IPS-15b (cell line): ENCODE results near the gene BHLHA9.

Experiments used
- H3K27me3 ChIP-seq: one replicate; pipeline ENCODE4 v1.6.1; 2013; ENCODE audit warnings: low read length; ENCODE audit not compliant: control insufficient read depth, insufficient read depth
- H3K36me3 ChIP-seq: one replicate; pipeline ENCODE4 v1.6.1; 2013; ENCODE audit warnings: low read length; ENCODE audit not compliant: control insufficient read depth, insufficient read depth
- H3K4me1 ChIP-seq: one replicate; pipeline ENCODE4 v1.6.1; 2013; ENCODE audit warnings: mild to moderate bottlenecking, low read length; ENCODE audit not compliant: control insufficient read depth, insufficient read depth
- H3K4me3 ChIP-seq: one replicate; pipeline ENCODE4 v1.5.1; 2013; ENCODE audit warnings: low read depth, low read length
- H3K9ac ChIP-seq: one replicate; pipeline ENCODE4 v1.6.1; 2013; ENCODE audit warnings: low read depth, mild to moderate bottlenecking, low read length
- H3K9me3 ChIP-seq: one replicate; pipeline ENCODE4 v1.6.1; 2013; ENCODE audit warnings: mild to moderate bottlenecking, low read length; ENCODE audit not compliant: control insufficient read depth, insufficient read depth

BHLHA9 gene

DNA sequence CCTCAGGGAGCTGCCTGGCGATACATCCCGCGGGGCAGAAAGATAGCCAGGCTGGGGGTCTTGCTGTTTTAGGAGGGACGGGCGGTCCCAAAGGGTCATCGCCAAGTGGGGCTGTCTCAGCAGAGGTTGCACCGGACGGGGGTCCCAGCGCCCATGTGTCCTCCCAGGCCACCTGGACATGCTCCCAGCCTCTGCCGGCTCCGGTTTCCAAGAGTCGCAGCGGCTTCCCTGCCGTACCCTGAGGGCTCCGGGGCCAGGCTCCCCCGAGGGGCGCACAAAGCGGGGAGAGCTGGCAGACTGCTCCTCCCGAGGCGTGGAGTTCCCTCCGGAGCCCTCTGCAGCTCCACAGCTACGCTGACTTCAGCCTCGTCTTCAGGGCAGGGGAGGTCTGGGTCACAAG lies 10.4 kb downstream of the BHLHA9 start:
- no peaks in the 10 kb centered on the region for H3K9me3 ChIP-seq
- no peak overlapping the region for H3K9ac ChIP-seq
- H3K27me3 ChIP-seq = no peaks in the 10 kb centered on the region
- no peaks in the 10 kb centered on the region for H3K4me1 ChIP-seq
- no peak overlapping the region for H3K4me3 ChIP-seq
- no peaks in the 10 kb centered on the region for H3K36me3 ChIP-seq

DNA sequence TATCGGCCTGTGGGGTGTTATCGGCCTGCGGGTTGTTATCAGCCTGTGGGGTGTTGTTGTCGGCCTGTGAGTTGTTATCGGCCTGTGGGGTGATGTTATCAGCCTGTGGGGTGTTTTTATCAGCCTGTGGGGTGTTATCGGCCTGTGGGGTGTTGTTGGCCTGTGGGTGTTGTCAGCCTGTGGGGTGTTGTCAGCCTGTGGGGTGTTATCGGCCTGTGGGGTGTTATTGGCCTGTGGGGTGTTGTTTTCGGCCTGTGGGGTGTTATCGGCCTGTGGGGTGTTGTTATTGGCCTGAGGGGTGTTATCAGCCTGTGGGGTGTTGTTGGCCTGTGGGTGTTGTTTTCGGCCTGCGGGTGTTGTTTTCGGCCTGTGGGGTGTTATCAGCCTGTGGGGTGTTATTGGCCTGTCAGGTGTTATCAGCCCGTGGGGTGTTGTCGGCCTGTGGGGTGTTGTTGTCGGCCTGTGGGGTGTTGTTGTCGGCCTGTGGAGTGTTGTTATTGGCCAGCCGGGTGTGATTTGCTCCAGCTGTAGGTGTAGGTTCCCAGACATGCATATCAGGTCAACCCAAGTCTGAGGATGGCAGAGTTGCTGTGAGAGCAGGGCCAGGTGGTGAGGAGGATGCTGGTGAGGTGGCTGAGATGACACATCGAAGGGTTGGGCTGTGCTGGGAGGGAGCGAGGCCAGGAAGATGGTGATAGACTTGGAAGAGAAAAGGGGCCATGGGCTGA lies 16.3 kb downstream of the BHLHA9 start:
- Histone ChIP-seq H3K9me3 (no peaks in the 10 kb centered on the region), H3K9ac (no peak overlapping the region), H3K4me3 (no peak overlapping the region), H3K4me1 (no peaks in the 10 kb centered on the region), H3K36me3 (peaks cover 3% of the 10 kb centered on the region), H3K27me3 (no peaks in the 10 kb centered on the region)

DNA sequence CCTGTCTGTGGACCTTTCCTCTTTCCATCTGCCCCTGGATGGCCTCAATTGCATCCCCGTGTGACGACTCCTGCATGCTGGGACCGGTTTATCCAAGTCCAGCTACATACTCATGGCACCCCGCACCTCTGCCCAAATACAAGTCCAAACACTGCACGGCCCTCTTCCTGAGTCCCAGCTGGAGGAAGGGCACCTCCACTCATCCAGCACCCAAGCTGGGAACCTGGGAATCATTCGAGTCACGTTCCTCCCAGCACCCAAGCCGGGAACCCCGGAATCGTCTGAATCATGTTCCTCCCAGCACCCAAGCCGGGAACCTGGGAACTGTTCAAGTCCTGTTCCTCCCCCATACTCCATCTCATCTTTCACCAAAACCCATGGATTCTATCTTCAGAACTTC lies 19.5 kb downstream of the BHLHA9 start:
- no peaks in the 10 kb centered on the region for H3K27me3 ChIP-seq
- no peak overlapping the region for H3K4me3 ChIP-seq
- H3K4me1 ChIP-seq = no peaks in the 10 kb centered on the region
- peaks cover 3% of the 10 kb centered on the region for H3K36me3 ChIP-seq
- no peak overlapping the region for H3K9ac ChIP-seq
- no peaks in the 10 kb centered on the region for H3K9me3 ChIP-seq

DNA sequence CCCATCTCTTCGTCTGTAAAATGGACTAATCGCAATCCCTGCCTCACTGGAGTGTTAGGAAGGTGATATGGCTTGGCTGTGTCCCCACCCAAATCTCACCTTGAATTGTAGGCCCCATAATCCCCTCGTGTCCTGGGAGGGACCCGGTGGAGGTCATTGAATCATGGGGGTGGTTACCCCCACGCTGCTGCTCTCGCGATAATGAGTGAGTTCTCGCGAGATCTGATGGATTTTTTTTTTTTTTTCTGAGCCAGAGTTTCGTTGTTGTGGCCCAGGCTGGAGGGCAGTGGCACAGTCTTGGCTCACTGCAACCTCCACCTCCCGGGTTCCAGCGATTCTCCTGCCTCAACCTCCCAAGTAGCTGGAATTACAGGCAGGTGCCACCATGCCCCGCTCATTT lies 20.4 kb downstream of the BHLHA9 start:
- no peak overlapping the region for H3K4me3 ChIP-seq
- no peaks in the 10 kb centered on the region for H3K4me1 ChIP-seq
- no peaks in the 10 kb centered on the region for H3K27me3 ChIP-seq
- H3K9ac ChIP-seq = no peak overlapping the region
- peaks cover 3% of the 10 kb centered on the region for H3K36me3 ChIP-seq
- H3K9me3 ChIP-seq = no peaks in the 10 kb centered on the region

DNA sequence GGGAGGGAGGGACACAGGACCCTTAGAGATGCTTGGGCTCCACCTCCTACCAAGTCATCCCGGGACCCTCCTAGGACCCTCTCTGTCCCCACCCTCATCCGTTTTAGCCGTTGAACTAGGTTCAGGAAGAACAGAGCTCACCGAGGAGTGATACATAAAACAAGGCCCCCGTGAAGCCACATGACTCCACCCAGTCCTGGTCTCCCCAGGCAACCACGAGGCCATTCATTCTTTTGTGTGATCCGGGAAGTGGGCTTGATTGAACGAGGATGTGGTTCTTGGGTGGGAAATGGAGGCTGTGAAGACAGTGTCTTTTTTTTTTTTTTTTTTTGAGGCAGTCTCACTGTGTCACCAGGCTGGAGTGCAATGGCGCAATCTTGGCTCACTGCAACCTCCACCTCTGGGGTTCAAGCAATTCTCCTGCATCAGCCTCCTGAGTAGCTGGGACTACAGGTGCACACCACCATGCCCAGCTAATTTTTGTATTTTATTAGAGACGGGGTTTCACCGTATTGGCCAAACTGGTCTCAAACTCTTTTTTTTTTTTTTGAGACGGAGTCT lies 24.0 kb downstream of the BHLHA9 start:
- H3K9ac ChIP-seq = no peak overlapping the region
- H3K27me3 ChIP-seq = peaks cover 3% of the 10 kb centered on the region
- peaks cover 3% of the 10 kb centered on the region for H3K4me1 ChIP-seq
- no peak overlapping the region for H3K4me3 ChIP-seq
- H3K9me3 ChIP-seq = no peaks in the 10 kb centered on the region
- H3K36me3 ChIP-seq = peaks cover 3% of the 10 kb centered on the region

DNA sequence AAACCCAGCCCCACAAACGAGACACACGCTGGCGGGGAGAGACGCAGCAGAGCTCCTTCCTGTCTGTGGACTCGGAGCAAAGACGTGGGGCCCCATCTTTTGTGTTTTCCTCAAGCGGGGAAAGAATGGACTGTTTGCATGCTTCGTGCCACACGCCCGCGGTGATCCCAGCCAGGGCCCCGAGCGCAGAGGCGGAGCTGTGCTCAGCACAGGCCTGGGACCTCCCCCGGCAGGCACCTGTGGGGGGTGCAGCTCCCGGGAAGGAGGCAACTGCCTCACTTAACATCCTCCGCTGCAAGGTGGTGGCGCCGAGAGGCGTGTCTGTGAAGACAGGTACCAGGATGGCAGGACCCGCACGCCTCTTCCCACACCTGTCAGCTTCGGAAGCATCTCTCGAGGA lies 28.4 kb downstream of the BHLHA9 start:
- no peak overlapping the region for H3K4me3 ChIP-seq
- peaks cover 3% of the 10 kb centered on the region for H3K27me3 ChIP-seq

DNA sequence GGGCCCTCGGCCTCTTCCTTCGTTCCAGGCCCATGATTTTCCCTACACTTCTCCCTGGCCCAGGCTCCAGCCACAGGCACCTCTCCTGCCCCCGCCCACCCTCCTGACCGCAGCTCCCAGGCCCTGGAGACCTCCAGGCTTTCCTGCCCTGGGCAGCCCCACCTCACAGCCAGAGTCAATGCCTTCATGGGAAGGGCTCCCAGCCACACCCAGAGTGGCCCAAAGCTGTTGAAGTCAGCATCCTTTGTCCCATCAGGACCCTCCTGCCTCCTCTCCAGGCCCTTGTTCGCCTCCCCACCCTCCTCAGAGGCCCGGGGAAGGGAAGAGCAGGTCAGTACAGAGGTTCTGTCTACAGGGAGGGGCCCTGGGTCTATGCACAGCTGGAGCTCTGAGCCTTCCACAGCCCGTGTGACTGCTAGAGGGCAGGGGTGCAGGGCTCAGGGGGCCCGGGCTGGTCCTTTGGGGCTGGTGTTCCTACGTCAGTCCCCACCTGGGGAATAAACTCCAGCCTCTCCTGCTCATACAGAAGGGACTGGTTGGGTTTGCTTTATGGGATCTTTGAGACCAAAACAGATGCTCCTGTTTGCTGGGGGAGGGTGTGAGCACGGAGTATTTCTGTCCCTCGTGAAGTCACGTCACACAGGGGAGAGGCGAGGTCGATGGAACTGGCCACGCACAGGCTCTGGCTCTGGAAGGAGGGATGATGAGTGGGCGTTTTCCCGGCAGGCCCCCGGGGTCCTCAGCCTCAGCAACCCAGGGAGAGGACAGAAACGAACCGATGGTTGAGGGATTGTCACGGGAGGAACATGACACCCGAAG lies 29.5 kb downstream of the BHLHA9 start:
- Histone ChIP-seq H3K9me3 (no peaks in the 10 kb centered on the region), H3K27me3 (peaks cover 3% of the 10 kb centered on the region), H3K36me3 (no peaks in the 10 kb centered on the region), H3K4me3 (no peak overlapping the region), H3K4me1 (peaks cover 3% of the 10 kb centered on the region), H3K9ac (no peak overlapping the region)

More for the DNA sequence above, 28.4 kb downstream of the BHLHA9 start:
- H3K9me3 ChIP-seq = no peaks in the 10 kb centered on the region
- H3K4me1 ChIP-seq = peaks cover 3% of the 10 kb centered on the region
- H3K9ac ChIP-seq = no peak overlapping the region
- no peaks in the 10 kb centered on the region for H3K36me3 ChIP-seq

DNA sequence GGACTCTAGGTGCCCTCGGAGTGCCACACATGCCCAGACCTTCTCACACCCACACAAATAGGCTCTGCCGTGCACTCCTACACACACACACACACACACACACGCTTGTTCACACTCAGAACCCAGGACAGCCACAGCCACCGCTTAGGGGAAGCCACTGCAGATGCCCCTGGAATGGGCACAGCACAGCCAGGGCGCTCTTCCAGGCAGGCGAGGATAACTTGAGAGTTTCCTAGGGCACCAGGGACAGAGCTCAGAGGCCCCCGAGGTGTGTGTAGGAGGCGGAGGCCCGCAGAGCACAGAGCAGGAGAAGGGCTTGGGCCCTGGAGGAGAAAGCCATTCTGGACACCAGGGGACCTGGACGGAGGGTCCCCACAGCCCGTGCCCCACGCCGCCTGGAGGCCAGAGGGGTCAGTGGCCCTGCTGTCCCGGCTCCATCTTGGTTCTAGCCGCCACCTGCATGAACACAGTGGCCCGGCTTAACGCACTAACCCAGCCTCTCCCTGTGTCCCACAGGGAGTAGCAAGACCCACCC lies 30.2 kb downstream of the BHLHA9 start:
- Histone ChIP-seq H3K9ac (no peak overlapping the region), H3K36me3 (no peaks in the 10 kb centered on the region), H3K27me3 (peaks cover 3% of the 10 kb centered on the region)

DNA sequence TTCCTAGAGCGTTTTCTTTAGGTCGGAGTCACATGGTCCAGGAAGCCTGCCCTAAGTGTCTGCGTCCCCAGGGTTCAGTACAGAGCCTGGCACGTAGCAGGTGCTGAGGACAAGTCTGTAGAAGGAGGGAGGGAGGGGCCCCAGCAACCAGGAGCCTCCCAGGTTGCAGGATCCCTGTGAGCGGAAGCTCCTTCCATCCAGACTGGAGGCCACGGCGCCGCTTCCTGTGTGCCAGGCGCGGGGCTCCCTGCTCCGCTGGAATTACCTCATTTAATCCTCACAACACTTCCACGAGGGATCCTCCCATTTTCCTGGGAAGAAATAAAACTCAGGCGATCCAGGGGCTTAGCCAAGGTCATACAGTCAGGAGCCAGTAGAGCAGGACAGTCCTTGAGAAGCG lies 31.3 kb downstream of the BHLHA9 start:
- no peak overlapping the region for H3K9ac ChIP-seq
- peaks cover 3% of the 10 kb centered on the region for H3K4me1 ChIP-seq
- H3K27me3 ChIP-seq = peaks cover 3% of the 10 kb centered on the region
- no peaks in the 10 kb centered on the region for H3K36me3 ChIP-seq
- H3K9me3 ChIP-seq = no peaks in the 10 kb centered on the region
- H3K4me3 ChIP-seq = no peak overlapping the region

More for the DNA sequence above, 30.2 kb downstream of the BHLHA9 start:
- Histone ChIP-seq H3K9me3 (no peaks in the 10 kb centered on the region), H3K4me1 (peaks cover 3% of the 10 kb centered on the region), H3K4me3 (no peak overlapping the region)

DNA sequence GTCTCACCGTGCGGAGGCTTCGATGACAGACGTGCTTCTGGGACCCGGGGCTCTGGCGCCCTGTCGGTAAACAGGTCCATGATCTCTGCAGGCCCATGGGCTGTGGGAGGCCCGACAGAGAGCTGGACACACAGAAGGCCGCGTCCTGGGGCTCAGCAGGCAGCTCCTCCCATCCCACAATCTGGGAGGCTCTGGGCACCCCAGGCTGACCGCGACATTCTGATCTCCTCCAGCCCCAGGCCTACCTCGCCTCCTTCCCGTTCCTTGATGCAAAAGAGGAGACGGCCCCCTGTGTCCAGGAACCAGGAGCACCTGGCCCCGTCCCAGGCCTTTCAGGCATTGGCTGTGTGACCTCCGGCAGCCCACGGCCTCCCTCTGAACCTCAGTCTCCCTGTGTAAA lies 32.5 kb downstream of the BHLHA9 start:
- Histone ChIP-seq H3K4me3 (no peak overlapping the region), H3K4me1 (peaks cover 3% of the 10 kb centered on the region), H3K36me3 (no peaks in the 10 kb centered on the region)

DNA sequence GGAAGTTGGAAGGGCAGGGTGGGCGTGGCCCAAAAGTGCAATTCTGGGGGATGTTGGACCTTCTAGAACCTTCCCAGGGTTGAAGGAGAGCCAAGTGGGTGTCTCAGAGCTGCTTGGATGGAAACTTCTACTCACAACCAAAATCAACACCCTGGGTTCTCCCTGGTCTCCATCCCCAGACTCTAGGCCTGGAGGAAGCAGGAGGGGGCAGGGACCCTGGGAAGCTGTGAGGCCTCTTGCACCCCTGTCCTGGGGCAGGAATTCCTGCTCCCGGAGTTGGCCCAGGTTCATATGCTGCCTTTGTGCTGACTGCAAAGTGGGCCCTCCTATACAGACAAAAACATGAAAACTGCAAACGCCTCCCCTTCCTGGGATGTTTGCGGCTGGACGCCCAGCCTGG lies 34.3 kb downstream of the BHLHA9 start:
- H3K27me3 ChIP-seq = no peaks in the 10 kb centered on the region
- H3K4me1 ChIP-seq = no peaks in the 10 kb centered on the region
- no peaks in the 10 kb centered on the region for H3K36me3 ChIP-seq
- no peak overlapping the region for H3K9ac ChIP-seq
- no peak overlapping the region for H3K4me3 ChIP-seq
- H3K9me3 ChIP-seq = no peaks in the 10 kb centered on the region

More for the DNA sequence above, 32.5 kb downstream of the BHLHA9 start:
- Histone ChIP-seq H3K9me3 (no peaks in the 10 kb centered on the region), H3K27me3 (peaks cover 3% of the 10 kb centered on the region), H3K9ac (no peak overlapping the region)
